HG02588 (cell line): Measurements from ENCODE around the gene LYSMD2.
"Not testable (repeated sequence)": the region's sequence is repeated elsewhere in the genome, so short reads cannot be mapped to it uniquely, and the experiment has no call there.

ENCODE experiments used
- ATAC-seq: cut with Tn5 transposase; IDR thresholded peaks from one replicate; pipeline ENCODE4 v1.9.1; 2021; ENCODE audit warnings: mild to moderate bottlenecking, moderate library complexity; ENCODE audit not compliant: unreplicated experiment

The LYSMD2 gene

DNA sequence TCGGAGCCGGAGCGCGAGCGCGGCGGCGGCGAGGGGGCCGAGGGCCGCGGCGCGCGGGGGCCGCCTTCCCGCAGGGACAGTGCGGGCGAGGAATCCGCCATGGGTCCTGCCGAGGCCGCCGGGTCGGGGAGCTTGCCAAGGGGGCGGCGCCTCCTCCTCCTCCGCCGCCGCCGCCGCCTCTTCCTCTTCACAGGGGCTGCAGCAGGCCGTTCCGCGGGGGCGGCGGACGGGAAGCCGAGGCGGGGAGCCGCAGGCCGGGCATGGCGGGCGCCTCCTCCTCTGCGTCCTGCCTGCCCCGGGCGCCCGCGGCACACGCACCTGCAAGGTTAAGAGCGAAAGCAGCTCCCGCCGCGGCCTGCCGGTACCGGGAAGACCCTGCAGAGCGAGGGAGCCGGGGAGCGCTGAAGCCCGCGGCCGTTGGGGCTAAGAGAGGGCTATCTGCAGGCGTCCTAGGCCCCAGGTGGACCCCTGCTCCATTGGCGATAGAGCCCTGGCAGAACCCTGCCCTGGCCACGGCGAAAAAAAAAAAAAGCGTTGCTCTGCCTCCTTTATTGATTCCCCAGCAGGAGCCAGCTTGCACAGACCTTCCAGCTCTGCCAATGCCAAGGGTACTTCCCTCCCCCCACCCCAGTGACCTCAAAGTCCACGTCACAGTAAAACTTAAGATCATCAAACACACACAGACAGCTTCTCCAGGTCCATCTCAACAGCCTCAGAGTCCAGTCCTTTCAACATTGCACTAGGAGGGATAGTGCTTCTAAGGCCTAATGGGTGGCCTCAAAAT, at the start of gene LYSMD2:
Gene LYSMD2 (minus strand): TSS at position 134 of the 784 bp plus-strand sequence. CDS start 33 bp downstream, at position 101.
- ATAC-seq, result peak; percentile 46

- not testable (repeated sequence) for ATAC-seq
Observed at GRCh38 chr15:51787130-51787529, 49.7 kb upstream of the LYSMD2 start.

DNA sequence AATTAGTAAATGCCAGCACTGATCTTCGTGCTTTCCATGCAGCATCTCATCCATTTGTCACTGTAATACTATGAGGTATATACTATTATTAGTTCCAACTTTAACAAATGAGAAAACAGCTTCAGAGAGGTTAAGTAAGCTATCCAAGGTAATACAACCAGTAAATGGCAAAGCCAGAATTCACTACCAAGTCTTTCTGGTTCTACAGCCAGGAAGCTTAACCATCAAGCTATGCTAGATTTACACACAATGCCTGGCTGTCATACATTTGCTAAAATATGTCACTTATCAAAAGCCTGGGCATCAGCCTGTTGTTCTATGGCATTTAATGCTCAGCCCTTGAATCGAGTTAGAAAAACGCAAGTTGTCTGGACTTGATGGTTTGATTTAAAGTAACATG, 46.5 kb upstream of the LYSMD2 start:
- ATAC-seq, result no peak

DNA sequence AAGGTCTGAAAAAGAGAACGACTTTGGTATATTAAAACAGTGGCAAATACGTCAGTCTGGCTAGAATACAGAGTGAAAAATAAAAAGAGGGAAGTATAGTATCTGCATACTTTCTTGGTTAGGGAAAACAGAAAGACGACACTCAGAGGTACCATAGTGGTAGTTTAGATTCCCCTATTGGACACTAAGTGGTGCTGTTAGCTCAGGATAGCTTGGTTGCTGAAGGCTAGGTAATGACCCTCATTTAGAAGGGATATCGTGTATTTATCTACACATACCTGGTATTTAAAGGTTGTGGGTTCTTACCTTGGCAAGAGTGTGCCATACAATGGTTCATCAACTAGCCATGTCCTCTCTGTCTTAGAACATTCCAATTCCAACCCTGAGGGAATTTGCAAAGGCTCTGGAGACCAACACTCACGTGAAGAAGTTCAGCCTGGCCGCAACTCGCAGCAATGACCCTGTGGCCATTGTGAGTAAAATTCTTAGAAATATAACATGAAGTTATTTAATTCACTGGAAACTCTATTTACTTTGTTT, 45.0 kb upstream of the LYSMD2 start:
- no peak for ATAC-seq

DNA sequence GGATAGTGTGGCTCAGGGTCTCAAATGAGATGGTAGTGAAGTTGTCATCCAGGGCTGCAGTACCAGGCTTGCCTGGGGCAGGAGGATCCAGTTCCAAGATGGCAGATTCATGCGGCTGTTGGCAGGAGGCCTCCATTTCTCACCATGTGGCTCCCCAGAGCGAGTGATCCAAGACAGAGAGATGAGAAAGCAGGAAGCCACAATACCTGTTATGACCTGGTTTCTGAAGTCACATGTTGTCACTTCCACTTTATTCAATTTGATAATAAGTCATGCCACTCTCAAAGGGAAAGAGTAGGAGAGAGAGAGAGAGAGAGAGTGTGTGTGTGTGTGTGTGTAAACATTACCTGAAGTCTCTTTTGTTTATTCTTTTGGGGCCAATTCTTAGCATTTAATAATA, 44.1 kb upstream of the LYSMD2 start:
- ATAC-seq, result no peak

DNA sequence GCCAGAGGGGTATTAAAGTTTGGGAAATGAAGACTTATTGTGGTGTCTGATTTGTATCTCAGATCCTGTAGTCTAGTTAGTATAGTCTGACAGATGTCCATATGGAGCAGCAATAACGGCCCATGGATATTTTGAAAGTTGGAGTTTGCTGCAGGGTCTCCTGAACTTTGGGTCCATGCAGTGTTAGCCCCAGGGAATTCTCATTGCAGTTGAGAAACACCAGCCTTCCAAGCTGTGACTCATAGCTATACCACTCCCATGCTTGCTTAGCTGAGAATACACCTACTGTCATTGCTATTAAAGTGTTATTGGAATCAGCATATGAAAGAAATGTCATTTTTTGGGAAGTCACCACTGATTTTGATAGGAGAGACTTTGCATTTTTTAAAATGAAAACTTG, 43.2 kb upstream of the LYSMD2 start:
- ATAC-seq, result no peak

GRCh38 chr15:51776952-51777569, 39.6 kb upstream of the LYSMD2 start:
- peak; percentile 69 for ATAC-seq

DNA sequence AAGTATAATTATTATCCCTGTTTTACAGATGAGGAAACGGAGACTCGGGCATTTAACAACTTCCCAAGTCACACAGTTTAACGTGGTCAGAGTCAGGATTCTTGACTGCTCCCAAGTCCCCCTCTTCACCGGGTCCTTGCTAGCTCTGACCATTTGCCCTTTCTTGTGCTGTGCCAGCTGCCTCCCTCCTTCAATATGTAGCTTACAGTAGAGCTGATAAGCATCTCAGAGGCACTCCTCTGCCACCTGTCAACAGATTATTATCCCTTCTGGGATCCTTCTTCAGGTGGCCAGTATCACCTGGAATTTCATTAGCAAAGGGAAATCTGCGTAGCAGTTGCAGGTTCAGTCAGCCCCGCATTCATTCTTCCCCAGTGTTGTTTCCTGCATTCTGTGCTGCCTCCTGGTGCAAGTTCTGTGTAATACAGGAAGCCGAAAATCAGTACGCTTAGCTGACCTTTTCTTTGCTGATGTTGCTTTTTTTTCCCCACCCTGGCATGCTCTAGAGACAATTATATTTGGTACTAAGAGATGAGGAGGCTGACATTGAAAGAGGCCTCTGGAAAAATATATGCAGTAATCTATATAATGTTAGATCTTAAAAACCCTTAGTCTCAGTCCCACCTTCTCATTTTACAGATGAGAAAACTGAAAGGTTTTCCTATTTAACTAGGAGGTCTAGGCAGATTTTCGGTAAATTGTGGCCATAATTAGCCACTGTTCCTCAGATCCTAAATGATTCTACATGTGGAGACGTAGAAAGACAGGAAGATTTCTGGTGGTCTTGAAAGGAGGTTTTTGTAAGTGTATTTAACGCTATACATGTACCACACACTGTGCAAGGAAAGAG, 38.7 kb upstream of the LYSMD2 start:
- peak; percentile 47 for ATAC-seq

DNA sequence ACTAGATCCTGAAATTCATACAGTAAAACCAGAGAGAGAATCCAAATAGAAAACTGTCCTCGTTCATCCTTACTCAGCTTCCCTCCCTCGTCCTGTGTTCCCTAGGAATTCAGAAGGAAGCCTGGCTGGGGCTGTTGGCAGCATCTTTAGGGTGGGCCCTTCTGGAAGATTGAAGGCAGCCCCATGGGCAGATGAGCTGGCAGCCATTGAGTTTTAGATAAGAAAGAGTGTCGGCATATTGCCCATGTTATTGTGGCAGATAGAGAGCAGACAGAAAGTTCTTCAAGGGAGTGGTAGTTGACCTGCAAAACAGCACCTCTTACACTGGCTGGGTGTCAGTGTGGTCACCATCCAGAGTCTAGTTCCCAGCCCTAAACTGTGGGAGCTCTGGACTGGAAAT, 37.5 kb upstream of the LYSMD2 start:
- no peak for ATAC-seq

GRCh38 chr15:51771773-51772172, 34.3 kb upstream of the LYSMD2 start:
- no peak for ATAC-seq

- no peak for ATAC-seq
Observed at GRCh38 chr15:51770902-51771301, 33.4 kb upstream of the LYSMD2 start.

GRCh38 chr15:51768018-51768417, 30.6 kb upstream of the LYSMD2 start:
- ATAC-seq, result no peak

- ATAC-seq, result no peak
Observed at GRCh38 chr15:51766341-51766740, 28.9 kb upstream of the LYSMD2 start.

GRCh38 chr15:51765751-51766150, 28.3 kb upstream of the LYSMD2 start:
- ATAC-seq, result no peak

DNA sequence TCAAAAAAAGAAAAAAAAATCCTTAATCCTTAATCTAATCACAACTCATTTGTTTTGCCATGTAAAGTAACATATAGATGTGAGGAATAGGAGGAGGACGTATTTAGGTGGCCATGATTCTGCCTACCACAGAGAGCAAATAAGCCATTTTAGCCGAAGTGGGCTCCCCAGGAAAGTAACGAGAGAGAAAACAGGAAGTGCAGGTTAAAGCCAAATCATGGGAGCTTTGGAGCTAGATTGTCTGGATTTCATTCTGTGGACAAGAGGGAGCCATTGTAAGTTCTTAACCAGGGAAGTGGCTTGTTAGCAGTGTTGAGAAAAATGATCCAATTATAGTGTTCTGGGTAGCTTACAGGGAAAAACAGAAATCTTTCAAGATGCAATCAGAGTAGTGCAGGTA, 23.4 kb upstream of the LYSMD2 start:
- no peak for ATAC-seq

DNA sequence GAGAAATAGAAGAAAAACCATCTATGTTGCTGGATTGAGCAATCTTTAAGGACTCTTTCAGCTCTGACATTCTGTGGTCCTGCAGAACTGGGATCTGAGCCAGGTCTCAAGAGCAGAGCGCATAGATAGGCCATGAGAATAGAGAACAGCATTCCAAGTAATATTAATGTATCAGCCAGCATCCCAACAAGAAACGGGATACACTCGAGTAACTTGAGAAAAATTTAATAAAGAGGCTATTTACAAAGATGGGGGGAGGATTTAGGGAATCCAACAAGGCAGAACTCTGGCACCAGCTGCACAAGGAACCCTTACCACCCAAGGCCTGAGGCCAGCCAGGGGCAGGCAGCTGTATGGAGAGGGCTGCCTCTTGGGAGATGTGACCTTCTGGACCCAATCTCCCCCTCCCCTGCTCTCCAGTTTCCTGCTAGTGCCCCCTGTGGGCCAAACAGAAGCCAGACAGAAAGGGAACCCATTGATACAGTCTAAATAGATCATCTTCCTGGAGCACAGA, 22.2 kb upstream of the LYSMD2 start:
- no peak for ATAC-seq

GRCh38 chr15:51758645-51759044, 21.2 kb upstream of the LYSMD2 start:
- ATAC-seq, result no peak

GRCh38 chr15:51757450-51757849, 20.0 kb upstream of the LYSMD2 start:
- ATAC-seq, result no peak

GRCh38 chr15:51756482-51756881, 19.0 kb upstream of the LYSMD2 start:
- no peak for ATAC-seq

DNA sequence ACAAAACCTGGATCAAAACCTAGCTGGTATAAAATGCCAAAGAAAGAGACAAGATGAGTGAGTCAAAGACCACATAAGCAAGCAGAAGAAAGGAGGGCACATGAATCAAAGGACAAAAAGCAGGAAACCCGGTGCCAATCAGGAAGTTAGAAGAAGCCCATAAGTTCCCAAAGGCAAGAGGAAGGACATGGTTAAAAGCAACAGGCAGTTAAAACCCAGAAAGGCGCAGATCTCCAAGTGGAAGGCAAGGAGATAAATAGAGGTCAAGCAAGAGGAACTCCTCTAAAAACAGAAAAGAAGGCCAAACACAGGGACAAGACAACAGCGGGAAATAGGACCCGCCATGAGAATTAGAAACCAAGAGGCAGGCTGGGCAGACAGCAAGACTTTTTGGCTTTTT, 18.3 kb upstream of the LYSMD2 start:
- no peak for ATAC-seq

DNA sequence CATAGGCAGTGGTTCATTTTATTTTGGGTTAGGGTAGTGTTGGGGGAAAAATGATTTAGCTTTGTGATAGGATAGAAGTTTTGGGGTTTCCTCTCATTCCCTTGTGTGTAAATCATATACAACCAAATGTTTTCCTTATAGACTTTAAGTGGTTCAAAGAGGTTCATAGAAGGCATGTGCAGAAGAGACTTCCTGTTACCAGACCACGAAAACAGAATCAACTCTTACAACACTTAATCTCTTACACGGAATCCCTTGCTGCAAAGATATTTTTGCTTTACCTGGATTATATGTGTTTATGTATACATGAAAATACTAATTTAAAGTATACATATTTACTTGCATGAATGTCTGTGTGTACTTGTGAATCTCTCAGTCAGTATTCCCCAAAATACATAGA, 16.8 kb upstream of the LYSMD2 start:
- no peak for ATAC-seq
